ENCODE results near the gene ABCC11. TPM values are rescaled to one million over a fixed set of nuclear protein-coding genes. Genes with fewer than 3 reads are reported as not detected.

The ABCC11 gene
- total RNA-seq, 6 donors from 2014 or later, result 0.15 to 0.33 (median 0.21) TPM; not detected in 2

- H3K4me1 ChIP-seq, result peaks cover 12 to 21% (median 17%) of the 10 kb centered on the region in 4 donors
- H3K27me3 ChIP-seq, result no peaks in the 10 kb centered on the region
- ATAC-seq (ENCODE audit: low FRiP score in 2 of 2) (no peak), DNase-seq (no peak)
- WGBS, 2 donors, result 78 to 88% methylated on average over 2 of the region's 2 CpGs
- H3K27ac ChIP-seq, result peak overlapping the region in 1 of 4 donors; percentile 28
- TF ChIP-seq POLR2AphosphoS5 (IDR thresholded peaks at IDR 0.05) (no peak), CTCF (IDR thresholded peaks at IDR 0.05) (no peak), EP300 (IDR thresholded peaks at IDR 0.05) (no peak), POLR2A (IDR thresholded peaks at IDR 0.05) (no peak)
- H3K9me3 ChIP-seq, result no peaks in the 10 kb centered on the region
- peaks cover 0 to 7% (median 6%) of the 10 kb centered on the region in 4 donors for H3K36me3 ChIP-seq
- no peak overlapping the region for H3K4me3 ChIP-seq
Measured at GRCh38 chr16:48280546-48280945, 33.2 kb upstream of the ABCC11 start.

- peak overlapping the region in 3 of 4 donors; percentile 12 to 28 (median 28) for H3K27ac ChIP-seq
- ATAC-seq (ENCODE audit: low FRiP score in 2 of 2), result no peak
- H3K9me3 ChIP-seq, result no peaks in the 10 kb centered on the region
- DNase-seq, result no peak
- WGBS, 2 donors, result 61 to 76% methylated on average over 2 of the region's 2 CpGs
- TF ChIP-seq POLR2AphosphoS5 (IDR thresholded peaks at IDR 0.05) (no peak), POLR2A (IDR thresholded peaks at IDR 0.05) (no peak), CTCF (IDR thresholded peaks at IDR 0.05) (no peak), EP300 (IDR thresholded peaks at IDR 0.05) (no peak)
- H3K36me3 ChIP-seq, result peaks cover 0 to 12% (median 6%) of the 10 kb centered on the region in 4 donors
- H3K4me1 ChIP-seq, result peaks cover 12 to 21% (median 17%) of the 10 kb centered on the region in 4 donors
- H3K4me3 ChIP-seq, result no peak overlapping the region
- H3K27me3 ChIP-seq, result no peaks in the 10 kb centered on the region
Measured at GRCh38 chr16:48279199-48279598, 31.9 kb upstream of the ABCC11 start.

GRCh38 chr16:48277158-48277557 lies 29.8 kb upstream of the ABCC11 start:
- ATAC-seq (ENCODE audit: low FRiP score in 2 of 2) (no peak), DNase-seq (no peak)
- H3K27ac ChIP-seq, result peak overlapping the region in 1 of 4 donors; percentile 8
- no peaks in the 10 kb centered on the region for H3K27me3 ChIP-seq
- 91 to 95% methylated on average over 5 of the region's 5 CpGs for WGBS, 2 donors
- TF ChIP-seq POLR2AphosphoS5 (IDR thresholded peaks at IDR 0.05), result no peak
- TF ChIP-seq POLR2A (IDR thresholded peaks at IDR 0.05), result no peak
- no peak for TF ChIP-seq EP300 (IDR thresholded peaks at IDR 0.05)
- no peak for TF ChIP-seq CTCF (IDR thresholded peaks at IDR 0.05)
- no peaks in the 10 kb centered on the region for H3K9me3 ChIP-seq
- H3K4me1 ChIP-seq, result peaks cover 7 to 21% (median 17%) of the 10 kb centered on the region in 4 donors
- no peak overlapping the region for H3K4me3 ChIP-seq
- peaks cover 0 to 12% (median 6%) of the 10 kb centered on the region in 4 donors for H3K36me3 ChIP-seq

- no peaks in the 10 kb centered on the region for H3K27me3 ChIP-seq
- no peaks in the 10 kb centered on the region for H3K9me3 ChIP-seq
- H3K4me1 ChIP-seq, result peaks cover 7 to 21% (median 17%) of the 10 kb centered on the region in 4 donors
- no peak for DNase-seq
- no peak overlapping the region for H3K4me3 ChIP-seq
- peak overlapping the region in 1 of 4 donors; percentile 8 for H3K27ac ChIP-seq
- ATAC-seq (ENCODE audit: low FRiP score in 2 of 2), result no peak
- TF ChIP-seq CTCF (IDR thresholded peaks at IDR 0.05) (no peak), EP300 (IDR thresholded peaks at IDR 0.05) (no peak), POLR2AphosphoS5 (IDR thresholded peaks at IDR 0.05) (no peak), POLR2A (IDR thresholded peaks at IDR 0.05) (no peak)
- WGBS, 2 donors, result 71 to 74% methylated on average over 4 of the region's 4 CpGs
- H3K36me3 ChIP-seq, result peaks cover 0 to 12% (median 7%) of the 10 kb centered on the region in 4 donors
Measured at GRCh38 chr16:48276102-48276501, 28.8 kb upstream of the ABCC11 start.

- no peak for TF ChIP-seq POLR2AphosphoS5 (IDR thresholded peaks at IDR 0.05)
- no peak for TF ChIP-seq EP300 (IDR thresholded peaks at IDR 0.05)
- no peak for TF ChIP-seq POLR2A (IDR thresholded peaks at IDR 0.05)
- no peak for TF ChIP-seq CTCF (IDR thresholded peaks at IDR 0.05)
- H3K9me3 ChIP-seq, result no peaks in the 10 kb centered on the region
- no peak overlapping the region for H3K27ac ChIP-seq
- H3K4me1 ChIP-seq, result peaks cover 5 to 13% (median 8%) of the 10 kb centered on the region in 4 donors
- H3K27me3 ChIP-seq, result no peaks in the 10 kb centered on the region
- peaks cover 0 to 22% (median 15%) of the 10 kb centered on the region in 4 donors for H3K36me3 ChIP-seq
- WGBS, 2 donors, result 91 to 96% methylated on average over 1 of the region's 1 CpG
- H3K4me3 ChIP-seq, result no peak overlapping the region
- no peak for DNase-seq
- ATAC-seq (ENCODE audit: low FRiP score in 2 of 2), result no peak
Measured at GRCh38 chr16:48274476-48274875, 27.1 kb upstream of the ABCC11 start.
